ENCODE data around the gene OSBPL1A. TPM values are rescaled to one million over a fixed set of nuclear protein-coding genes. Genes with fewer than 3 reads are reported as not detected.
A peak's percentile ranks its signal among the peaks of the same experiment; 100 is the strongest.
"Not testable (repeated sequence)": the region's sequence is repeated elsewhere in the genome, so short reads cannot be mapped to it uniquely, and the experiment has no call there.

The OSBPL1A gene
- total RNA-seq, 8 experiments from 2014 or later, result 15.2 to 42.4 (median 23.9) TPM

GRCh38 chr18:24173997-24174396 lies 223.6 kb downstream of the OSBPL1A start:
- no peak overlapping the region for H3K27ac ChIP-seq
- ATAC-seq (replicated peaks in 6 of 8), result no peak
- H3K4me1 ChIP-seq (replicated peaks in 1 of 2), result no peaks in the 10 kb centered on the region
- in situ Hi-C loops (cut with MboI; ENCODE audit: low pct_unique_long_range_greater_than_20kb in 2 of 9, low sequenced_read_pairs in 9 of 9, unreplicated experiment in 9 of 9), result no loop called here
- no peak overlapping the region for H3K4me3 ChIP-seq
- WGBS, 10 experiments, result 80 to 100% (median 95%) methylated on average over 1 to 3 of the region's 3 CpGs; no CpG with 5 or more reads in 3 of the 10 experiments

- Histone ChIP-seq H3K4me3 (no peak overlapping the region), H3K4me1 (replicated peaks in 1 of 2) (no peaks in the 10 kb centered on the region), H3K27ac (no peak overlapping the region)
- WGBS, 10 experiments, result 72 to 100% (median 91%) methylated on average over 2 to 7 of the region's 8 CpGs; no CpG with 5 or more reads in 2 of the 10 experiments
- in situ Hi-C loops (cut with MboI; ENCODE audit: low pct_unique_long_range_greater_than_20kb in 2 of 9, low sequenced_read_pairs in 9 of 9, unreplicated experiment in 9 of 9), result no loop called here
- no peak for ATAC-seq (replicated peaks in 6 of 8)
Observed at GRCh38 chr18:24170360-24170759, 227.3 kb downstream of the OSBPL1A start.

GRCh38 chr18:24168496-24168895 lies 229.1 kb downstream of the OSBPL1A start:
- WGBS, 10 experiments, result 81 to 100% (median 90%) methylated on average over 1 to 7 of the region's 7 CpGs; no CpG with 5 or more reads in 3 of the 10 experiments
- Histone ChIP-seq H3K4me1 (replicated peaks in 1 of 2) (no peaks in the 10 kb centered on the region), H3K27ac (no peak overlapping the region), H3K4me3 (no peak overlapping the region)
- no peak for ATAC-seq (replicated peaks in 6 of 8)
- in situ Hi-C loops (cut with MboI; ENCODE audit: low pct_unique_long_range_greater_than_20kb in 2 of 9, low sequenced_read_pairs in 9 of 9, unreplicated experiment in 9 of 9), result no loop called here

GRCh38 chr18:24161304-24161703 lies 236.3 kb downstream of the OSBPL1A start:
- no peak overlapping the region for H3K4me3 ChIP-seq
- no peak for ATAC-seq (replicated peaks in 6 of 8)
- H3K27ac ChIP-seq, result no peak overlapping the region
- in situ Hi-C loops (cut with MboI; ENCODE audit: low pct_unique_long_range_greater_than_20kb in 2 of 9, low sequenced_read_pairs in 9 of 9, unreplicated experiment in 9 of 9), result no loop called here
- no peaks in the 10 kb centered on the region for H3K4me1 ChIP-seq (replicated peaks in 1 of 2)
- WGBS, 10 experiments, result 56 to 100% (median 90%) methylated on average over 1 to 2 of the region's 2 CpGs

GRCh38 chr18:24160086-24160485 lies 237.5 kb downstream of the OSBPL1A start:
- WGBS, 10 experiments, result 90 to 100% (median 96%) methylated on average over 1 to 5 of the region's 5 CpGs; no CpG with 5 or more reads in 2 of the 10 experiments
- Histone ChIP-seq H3K27ac (no peak overlapping the region), H3K4me3 (no peak overlapping the region), H3K4me1 (replicated peaks in 1 of 2) (no peaks in the 10 kb centered on the region)
- in situ Hi-C loops (cut with MboI; ENCODE audit: low pct_unique_long_range_greater_than_20kb in 2 of 9, low sequenced_read_pairs in 9 of 9, unreplicated experiment in 9 of 9), result no loop called here
- ATAC-seq (replicated peaks in 6 of 8), result no peak

GRCh38 chr18:24157855-24158254 lies 239.8 kb downstream of the OSBPL1A start:
- ATAC-seq (replicated peaks in 6 of 8), result no peak
- in situ Hi-C loops (cut with MboI; ENCODE audit: low pct_unique_long_range_greater_than_20kb in 2 of 9, low sequenced_read_pairs in 9 of 9, unreplicated experiment in 9 of 9), result no loop called here
- Histone ChIP-seq H3K4me3 (no peak overlapping the region), H3K4me1 (replicated peaks in 1 of 2) (no peaks in the 10 kb centered on the region), H3K27ac (no peak overlapping the region)
- WGBS, 10 experiments, result 71 to 100% (median 95%) methylated on average over 1 to 3 of the region's 3 CpGs; no CpG with 5 or more reads in 1 of the 10 experiments

GRCh38 chr18:24153397-24153796 lies 244.2 kb downstream of the OSBPL1A start:
- H3K27ac ChIP-seq, result no peak overlapping the region
- ATAC-seq (replicated peaks in 6 of 8), result no peak
- in situ Hi-C loops (cut with MboI; ENCODE audit: low pct_unique_long_range_greater_than_20kb in 2 of 9, low sequenced_read_pairs in 9 of 9, unreplicated experiment in 9 of 9), result no loop called here
- no peaks in the 10 kb centered on the region for H3K4me1 ChIP-seq (replicated peaks in 1 of 2)
- 40 to 100% (median 90%) methylated on average over 1 to 3 of the region's 3 CpGs; no CpG with 5 or more reads in 3 of the 10 experiments for WGBS, 10 experiments
- no peak overlapping the region for H3K4me3 ChIP-seq

- H3K27ac ChIP-seq; H3K4me1 ChIP-seq (replicated peaks in 1 of 2); ATAC-seq (replicated peaks in 6 of 8); H3K4me3 ChIP-seq; in situ Hi-C loops (cut with MboI; ENCODE audit: low pct_unique_long_range_greater_than_20kb in 2 of 9, low sequenced_read_pairs in 9 of 9, unreplicated experiment in 9 of 9): not testable (repeated sequence)
- WGBS, 10 experiments, result 90 to 100% methylated on average over 1 to 2 of the region's 28 CpGs; no CpG with 5 or more reads in 8 of the 10 experiments
Observed at GRCh38 chr18:24149591-24149990, 248.0 kb downstream of the OSBPL1A start.

- in situ Hi-C loops (cut with MboI; ENCODE audit: low pct_unique_long_range_greater_than_20kb in 2 of 9, low sequenced_read_pairs in 9 of 9, unreplicated experiment in 9 of 9), result no loop called here
- Histone ChIP-seq H3K4me3 (no peak overlapping the region), H3K27ac (no peak overlapping the region), H3K4me1 (replicated peaks in 1 of 2) (no peaks in the 10 kb centered on the region)
- ATAC-seq (replicated peaks in 6 of 8), result no peak
Observed at GRCh38 chr18:24142376-24142775, 255.2 kb downstream of the OSBPL1A start.

- Histone ChIP-seq H3K27ac (no peak overlapping the region), H3K4me1 (replicated peaks in 1 of 2) (no peaks in the 10 kb centered on the region), H3K4me3 (no peak overlapping the region)
- in situ Hi-C loops (cut with MboI; ENCODE audit: low pct_unique_long_range_greater_than_20kb in 2 of 9, low sequenced_read_pairs in 9 of 9, unreplicated experiment in 9 of 9), result no loop called here
- no peak for ATAC-seq (replicated peaks in 6 of 8)
- 95 to 100% (median 100%) methylated on average over 1 to 2 of the region's 2 CpGs; no CpG with 5 or more reads in 3 of the 10 experiments for WGBS, 10 experiments
Observed at GRCh38 chr18:24140697-24141096, 256.9 kb downstream of the OSBPL1A start.

GRCh38 chr18:24138789-24139616 lies 258.6 kb downstream of the OSBPL1A start, which contains the start of gene CABYR:
CABYR (plus strand) TSS chr18:24139062; CDS start chr18:24143115, 4,053 bp downstream.
- Histone ChIP-seq H3K27ac (no peak within 1 kb of the TSS), H3K4me3 (peak within 1 kb of the TSS; percentile 36 to 42 (median 41)), H3K4me1 (replicated peaks in 1 of 2) (no peaks in the 10 kb centered on the region)
- peak; percentile 89 to 98 (median 96) for ATAC-seq (replicated peaks in 6 of 8)
- 0 to 50% (median 5%) methylated on average over 2 to 16 of the region's 63 CpGs; no CpG with 5 or more reads in 3 of the 10 experiments for WGBS, 10 experiments
- in situ Hi-C loops (cut with MboI; ENCODE audit: low pct_unique_long_range_greater_than_20kb in 2 of 9, low sequenced_read_pairs in 9 of 9, unreplicated experiment in 9 of 9), result no loop called here

GRCh38 chr18:24138409-24138788 lies 259.2 kb downstream of the OSBPL1A start:
- H3K4me3 ChIP-seq, result peak overlapping the region; percentile 36 to 42 (median 41)
- in situ Hi-C loops (cut with MboI; ENCODE audit: low pct_unique_long_range_greater_than_20kb in 2 of 9, low sequenced_read_pairs in 9 of 9, unreplicated experiment in 9 of 9), result no loop called here
- H3K27ac ChIP-seq, result no peak overlapping the region
- 0 to 100% (median 41%) methylated on average over 1 to 7 of the region's 7 CpGs; no CpG with 5 or more reads in 1 of the 10 experiments for WGBS, 10 experiments
- ATAC-seq (replicated peaks in 6 of 8), result peak; percentile 6 to 53 (median 36)
- no peaks in the 10 kb centered on the region for H3K4me1 ChIP-seq (replicated peaks in 1 of 2)

GRCh38 chr18:24136967-24137373 lies 260.7 kb downstream of the OSBPL1A start:
- peak in 2 of 8 experiments; percentile 3 to 6 for ATAC-seq (replicated peaks in 6 of 8)
- in situ Hi-C loops (cut with MboI; ENCODE audit: low pct_unique_long_range_greater_than_20kb in 2 of 9, low sequenced_read_pairs in 9 of 9, unreplicated experiment in 9 of 9), result no loop called here
- Histone ChIP-seq H3K4me1 (replicated peaks in 1 of 2) (no peaks in the 10 kb centered on the region), H3K4me3 (no peak overlapping the region), H3K27ac (no peak overlapping the region)
- WGBS, 10 experiments, result 8 to 100% (median 73%) methylated on average over 1 to 3 of the region's 3 CpGs; no CpG with 5 or more reads in 2 of the 10 experiments
